Activated effector memory CD4-positive, alpha-beta T cell treated with anti-CD3 and anti-CD28 coated beads, Interleukin-2, amount 50 U/mL, for 16 hours (primary cell): ENCODE results near the gene LRRC3.
"Not testable (repeated sequence)": the region's sequence is repeated elsewhere in the genome, so short reads cannot be mapped to it uniquely, and the experiment has no call there.

ENCODE experiments used
- DNase-seq: peaks from one replicate; pipeline ENCODE4 v3.0.0-alpha.2; 2020

Gene LRRC3, protein sequence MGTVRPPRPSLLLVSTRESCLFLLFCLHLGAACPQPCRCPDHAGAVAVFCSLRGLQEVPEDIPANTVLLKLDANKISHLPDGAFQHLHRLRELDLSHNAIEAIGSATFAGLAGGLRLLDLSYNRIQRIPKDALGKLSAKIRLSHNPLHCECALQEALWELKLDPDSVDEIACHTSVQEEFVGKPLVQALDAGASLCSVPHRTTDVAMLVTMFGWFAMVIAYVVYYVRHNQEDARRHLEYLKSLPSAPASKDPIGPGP

DNA sequence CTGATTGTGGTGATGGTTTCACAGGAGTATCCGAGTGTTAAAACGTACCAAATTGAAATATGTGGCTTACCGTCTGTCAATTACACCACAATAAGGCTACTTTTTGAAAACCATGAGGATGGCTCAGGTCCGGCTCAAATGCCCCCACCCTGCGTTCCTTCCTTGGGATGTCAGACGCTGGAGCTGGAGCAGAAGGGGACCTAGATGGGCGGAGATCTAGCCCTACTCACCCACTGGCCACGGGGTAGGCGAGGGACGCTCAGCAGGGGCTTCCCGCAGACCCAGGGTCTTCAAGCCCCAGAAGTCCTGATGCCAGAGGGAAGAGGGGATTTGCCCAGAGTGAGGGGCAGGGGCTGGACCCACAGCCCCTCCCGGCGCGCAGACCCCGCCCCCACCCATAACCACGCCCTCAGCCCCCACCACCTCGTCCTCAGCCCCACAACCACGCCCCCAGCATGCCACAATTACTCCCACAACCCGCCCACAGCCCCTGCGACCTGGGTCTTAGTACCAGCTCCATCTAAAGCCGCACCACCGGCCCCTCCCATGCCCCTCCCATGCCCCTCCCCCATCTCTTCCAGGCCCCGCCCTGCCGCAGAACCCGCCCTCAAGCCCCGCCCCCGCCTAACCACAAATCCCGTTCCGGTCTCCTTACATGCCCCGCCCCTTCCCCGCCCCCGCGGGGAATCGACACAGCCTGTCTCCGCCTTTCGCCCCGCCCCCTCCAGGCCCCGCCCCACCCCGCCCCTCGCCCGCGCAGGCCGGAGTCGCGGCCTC, at the start of gene LRRC3:
Gene LRRC3 (plus strand): TSS at position 764 of the 777 bp plus-strand sequence. CDS start 1,135 bp downstream, outside the sequence.
- DNase-seq: peak; percentile 92

- no peak for DNase-seq
Observed at GRCh38 chr21:44405948-44406872, 49.1 kb upstream of the LRRC3 start.

- DNase-seq: no peak
Observed at GRCh38 chr21:44406953-44407352, 48.4 kb upstream of the LRRC3 start.

GRCh38 chr21:44407493-44407892, 47.8 kb upstream of the LRRC3 start:
- peak; percentile 71 for DNase-seq

DNA sequence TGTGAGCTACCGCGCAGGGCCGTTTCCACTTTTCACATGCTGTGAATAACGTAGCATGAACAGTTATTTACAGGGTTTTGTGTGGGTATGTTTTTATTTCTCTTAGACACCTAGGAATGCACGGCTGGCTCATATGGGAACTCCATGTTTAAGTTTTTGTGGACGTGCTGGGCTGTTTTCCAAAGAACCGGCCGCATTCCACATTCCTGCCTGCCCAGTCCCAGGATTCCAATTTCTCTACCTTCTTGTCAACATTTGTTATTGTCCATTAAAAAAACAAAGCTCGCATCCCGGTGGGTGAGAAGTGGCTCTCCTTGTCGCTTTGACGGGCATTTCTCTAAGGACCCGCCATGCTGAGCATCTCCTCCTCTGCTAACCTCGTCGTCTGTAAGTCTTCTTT, 47.1 kb upstream of the LRRC3 start:
- no peak for DNase-seq

DNA sequence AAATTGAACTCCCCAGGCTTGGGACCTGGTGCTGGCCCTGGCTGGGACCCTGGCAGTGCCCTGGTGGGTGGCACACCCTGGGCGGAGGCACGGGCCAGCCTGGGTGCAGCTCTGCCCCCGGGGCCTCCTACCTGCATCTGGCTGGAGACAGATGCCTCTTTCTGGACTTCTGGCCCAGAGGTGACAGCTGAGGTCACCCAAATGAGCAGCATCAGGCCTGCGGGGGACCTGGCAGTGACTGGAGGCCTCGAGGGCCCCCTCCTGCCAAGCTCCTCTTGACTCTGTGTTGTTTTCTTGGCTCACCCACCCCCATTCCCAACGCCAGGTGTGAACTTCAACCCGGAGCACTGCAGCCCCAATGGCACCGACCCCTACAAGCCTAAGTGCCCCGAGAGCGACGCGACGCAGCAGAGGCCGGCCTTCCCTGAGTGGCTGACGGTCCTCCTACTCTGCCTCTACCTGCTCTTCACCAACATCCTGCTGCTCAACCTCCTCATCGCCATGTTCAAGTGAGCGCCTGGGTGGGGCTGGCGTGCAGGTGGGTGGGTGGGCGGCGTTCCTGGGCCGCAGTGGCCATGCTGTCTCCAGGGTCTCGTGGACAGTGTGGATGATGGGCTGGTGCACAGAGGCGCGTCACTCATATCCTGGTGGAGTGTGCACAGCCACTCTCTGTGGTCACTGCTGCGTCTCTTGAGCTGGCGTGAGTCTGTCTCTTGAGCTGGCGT, 41.6 kb upstream of the LRRC3 start:
- peak; percentile 36 for DNase-seq

DNA sequence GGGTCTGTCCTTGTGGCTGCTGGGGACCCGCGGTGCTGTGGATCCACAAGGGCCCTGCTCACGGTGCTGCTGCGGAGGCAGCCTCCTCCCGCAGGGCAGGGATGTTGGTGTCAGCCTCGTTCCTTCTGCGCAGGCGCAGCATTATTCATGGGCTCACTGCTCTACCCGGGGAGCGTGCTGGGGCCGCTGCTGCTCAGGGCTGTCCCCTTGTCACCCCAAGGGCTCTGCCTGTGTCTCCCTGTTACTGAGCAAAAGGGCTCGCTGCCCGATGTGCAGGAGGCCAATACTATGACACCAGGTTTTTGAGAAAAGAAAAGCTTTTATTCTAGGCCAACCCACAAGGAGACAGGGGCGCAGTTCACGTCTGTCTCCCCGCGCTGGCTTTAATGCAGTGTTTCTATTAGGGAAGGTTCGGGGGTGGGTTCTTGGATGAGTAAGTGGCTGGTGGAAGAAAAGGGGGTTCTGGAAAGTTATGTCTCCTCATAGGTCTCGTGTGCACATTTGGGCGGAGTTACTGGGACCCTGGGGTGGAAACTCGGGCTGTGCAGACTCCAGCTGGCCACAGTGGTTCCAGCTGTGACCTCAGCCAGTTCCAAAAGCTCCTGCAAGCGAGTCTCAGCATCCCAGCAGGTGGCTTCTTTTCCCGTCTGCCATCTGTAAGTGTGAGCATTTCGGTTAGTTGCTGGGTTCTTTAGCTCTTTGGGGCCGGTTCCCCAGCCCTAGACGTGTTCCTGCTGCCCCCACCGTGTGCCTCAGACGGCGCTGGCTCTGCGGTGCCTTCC, 40.8 kb upstream of the LRRC3 start:
- peak; percentile 41 for DNase-seq

GRCh38 chr21:44415073-44416025, 40.0 kb upstream of the LRRC3 start:
- DNase-seq: peak; percentile 37

GRCh38 chr21:44416193-44416592, 39.1 kb upstream of the LRRC3 start:
- peak; percentile 31 for DNase-seq

- not testable (repeated sequence) for DNase-seq
Observed at GRCh38 chr21:44417621-44418107, 37.6 kb upstream of the LRRC3 start.

DNA sequence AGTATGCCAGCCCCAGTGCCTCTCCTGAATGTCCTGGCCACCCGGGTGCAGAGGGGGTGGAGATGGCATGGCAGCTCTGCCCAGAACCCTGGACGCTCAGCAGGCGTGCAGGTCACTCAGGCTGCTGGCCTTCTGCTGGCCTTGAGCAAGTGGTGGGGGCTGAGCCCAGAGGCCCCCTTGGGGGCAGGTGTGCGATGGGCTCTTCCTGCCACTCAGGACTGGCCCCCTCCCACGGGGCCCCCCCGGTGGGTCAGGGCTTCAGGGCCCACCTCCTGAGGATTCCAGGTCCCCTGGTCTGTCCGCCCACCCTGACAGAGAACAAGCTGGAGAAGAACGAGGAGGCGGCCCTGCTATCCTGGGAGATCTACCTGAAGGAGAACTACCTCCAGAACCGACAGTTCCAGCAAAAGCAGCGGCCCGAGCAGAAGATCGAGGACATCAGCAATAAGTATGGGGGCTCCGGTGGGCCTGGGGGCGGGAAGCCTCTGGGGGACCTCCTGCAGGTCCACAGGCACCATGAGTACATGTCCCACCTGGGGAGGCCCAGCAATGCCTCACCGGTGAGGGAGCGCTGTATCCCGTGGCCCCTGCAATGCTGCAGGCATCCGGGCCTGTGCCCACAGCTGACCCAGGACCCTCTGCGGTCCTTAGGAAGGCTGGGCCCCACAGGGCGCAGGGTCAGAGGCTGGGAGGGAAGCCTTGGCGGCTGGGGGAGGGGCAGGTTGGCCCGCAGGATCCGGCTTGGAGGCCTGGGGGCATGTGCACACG, 37.0 kb upstream of the LRRC3 start:
- DNase-seq: peak; percentile 54

DNA sequence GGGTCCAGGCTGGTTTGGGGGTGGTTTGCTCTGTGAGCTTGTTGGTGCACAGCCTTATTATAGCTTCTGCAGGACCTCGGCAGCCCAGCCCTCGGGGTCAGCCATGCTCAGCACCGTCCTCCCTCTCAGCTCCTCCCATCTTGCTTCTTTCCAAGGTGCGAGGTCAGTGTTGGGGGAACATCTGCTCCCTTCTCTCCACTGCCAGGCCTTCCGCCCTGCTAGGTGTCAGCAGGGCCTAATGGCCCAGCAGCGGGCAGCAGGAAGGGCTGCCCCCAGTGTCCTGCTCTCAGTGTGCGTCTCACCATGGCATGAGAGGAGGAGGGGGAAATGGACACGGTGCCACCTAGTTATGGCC, 36.5 kb upstream of the LRRC3 start:
- peak; percentile 13 for DNase-seq

DNA sequence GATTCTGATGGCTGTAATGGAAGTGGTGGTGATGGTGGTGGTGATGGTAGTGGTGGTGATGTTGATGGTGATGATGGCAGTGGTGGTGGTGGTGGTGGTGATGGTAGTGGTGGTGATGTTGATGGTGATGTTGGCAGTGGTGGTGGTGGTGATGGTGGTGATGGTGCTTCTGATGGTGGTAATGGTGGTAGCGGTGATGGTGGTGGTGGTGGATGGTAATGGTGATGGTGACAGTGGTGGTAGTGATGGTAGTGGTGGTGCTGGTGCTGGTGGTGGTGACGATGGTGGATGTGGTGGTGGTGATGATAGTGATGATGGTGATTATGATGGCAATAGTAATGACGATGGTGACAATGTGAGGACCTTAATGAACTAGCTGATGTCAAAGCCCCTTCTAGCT, 35.6 kb upstream of the LRRC3 start:
- peak; percentile 12 for DNase-seq

DNA sequence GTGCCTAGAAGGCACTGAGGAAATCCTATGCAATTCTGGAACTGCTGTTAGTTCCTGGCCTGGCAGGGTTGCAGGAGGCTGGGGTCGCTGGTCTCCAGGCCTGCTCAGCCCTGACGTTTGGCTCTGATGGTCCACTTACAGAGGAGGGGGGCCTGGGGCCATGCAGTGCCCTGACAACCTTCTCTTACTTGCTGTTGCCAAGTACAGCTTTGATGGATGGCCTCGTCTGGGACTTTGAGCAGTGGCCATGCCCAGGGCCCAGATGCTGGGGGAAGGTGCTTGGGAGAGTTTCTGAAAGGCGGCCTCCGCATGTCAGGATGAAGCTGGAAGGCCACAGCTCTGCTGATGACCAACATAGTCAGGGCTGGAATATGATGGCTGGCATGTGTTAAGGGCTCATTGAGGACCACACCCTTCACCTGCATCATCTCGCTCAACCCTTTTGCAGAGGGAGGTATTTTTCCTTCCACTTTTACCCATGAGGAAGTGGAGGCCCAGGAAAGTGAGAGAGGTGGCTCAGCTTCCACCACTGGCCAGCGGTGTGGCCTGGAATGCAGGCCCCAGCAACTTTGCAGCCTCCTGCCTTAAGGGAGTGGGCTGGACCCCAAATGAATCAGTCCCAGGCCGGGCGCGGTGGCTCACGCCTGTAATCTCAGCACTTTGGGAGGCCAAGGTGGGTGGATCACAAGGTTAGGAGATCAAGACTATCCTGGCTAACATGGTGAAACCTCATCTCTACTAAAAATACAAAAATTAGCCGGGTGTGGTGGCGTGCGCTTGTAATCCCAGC, 34.7 kb upstream of the LRRC3 start:
- peak; percentile 43 for DNase-seq

GRCh38 chr21:44421901-44422840, 33.1 kb upstream of the LRRC3 start:
- DNase-seq: peak; percentile 43

DNA sequence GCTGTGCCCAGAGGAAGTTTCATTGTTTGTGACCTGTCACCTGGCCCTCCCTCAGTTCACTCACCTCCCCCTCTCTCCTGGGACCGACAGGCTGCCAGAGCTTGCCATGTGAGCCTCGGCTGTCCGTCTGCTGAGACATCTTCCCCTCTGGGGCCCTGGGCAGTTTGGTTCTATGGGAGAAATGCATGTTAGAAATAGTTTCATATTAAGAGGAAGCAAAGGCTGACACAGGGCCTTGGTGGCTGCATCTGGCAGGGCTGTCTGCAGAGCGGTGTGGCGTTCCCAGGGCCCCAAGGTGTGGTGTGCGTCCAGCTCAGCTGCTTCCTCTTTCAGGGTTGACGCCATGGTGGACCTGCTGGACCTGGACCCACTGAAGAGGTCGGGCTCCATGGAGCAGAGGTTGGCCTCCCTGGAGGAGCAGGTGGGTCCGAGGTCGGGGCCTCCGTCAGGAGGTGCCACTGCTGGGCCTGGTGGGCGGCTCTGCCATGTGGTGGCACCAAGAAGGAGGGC, 31.9 kb upstream of the LRRC3 start:
- DNase-seq: peak; percentile 57

DNA sequence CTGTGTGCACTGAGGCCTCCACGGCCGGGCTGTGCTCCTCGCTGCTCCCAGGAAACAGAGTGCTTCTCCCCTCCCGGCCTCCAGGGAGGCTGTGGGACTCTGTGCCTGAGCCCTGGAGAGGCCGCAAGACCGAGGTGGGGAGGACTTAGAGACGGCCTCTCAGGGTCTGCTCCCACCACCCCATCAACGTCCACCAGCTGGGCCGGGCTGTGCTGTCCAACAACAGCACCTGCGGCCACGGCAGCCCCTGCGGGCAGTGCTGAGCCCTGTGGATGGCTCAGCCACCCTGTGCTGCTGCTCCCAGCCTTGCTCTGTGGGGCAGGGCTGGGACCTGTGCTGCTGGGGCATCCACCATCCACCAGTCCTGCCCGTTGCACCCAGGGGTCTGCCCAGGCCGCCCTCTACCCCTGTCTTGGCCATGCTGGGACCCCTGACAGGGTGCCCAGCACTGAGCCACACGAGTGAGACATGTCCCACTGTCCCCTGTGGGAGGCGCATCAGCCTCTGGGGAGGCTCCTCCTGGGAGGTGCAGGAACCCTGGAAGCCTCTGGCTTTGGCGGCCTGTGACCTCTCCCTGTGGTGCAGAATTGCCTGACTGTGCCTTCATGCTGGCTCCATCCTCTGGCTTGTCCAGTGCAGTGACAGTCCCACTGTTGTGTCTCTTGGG, 31.2 kb upstream of the LRRC3 start:
- DNase-seq: peak; percentile 50
